Neutrophil (primary cell): ENCODE measurements around the gene MAPK10.

Experiments used
- H3K27ac ChIP-seq: fragments of 200-600 bp; sonication (generic); 2 replicates; pipeline ENCODE4 v1.5.1; 2016; ENCODE audit warnings: mild to moderate bottlenecking, moderate library complexity
- H3K27me3 ChIP-seq: fragments of 200-600 bp; sonication (generic); 2 replicates; pipeline ENCODE4 v1.6.0; 2016; ENCODE audit warnings: mild to moderate bottlenecking
- H3K36me3 ChIP-seq: fragments of 200-600 bp; sonication (generic); 2 replicates; pipeline ENCODE4 v1.5.1; 2017
- H3K4me1 ChIP-seq, 2 experiments: fragments of 200-600 bp in 1 of 2; sonication (generic) in 1 of 2; 1 replicate in 1 of 2; 2 replicates in 1 of 2; pipeline versions ENCODE4 v1.5.1 to v1.6.1; 2013 to 2016; ENCODE audit warnings: low read depth in 1 of 2, low read length in 1 of 2, mild to moderate bottlenecking in 1 of 2, moderate library complexity in 1 of 2; ENCODE audit not compliant: control insufficient read depth in 1 of 2, insufficient read depth in 1 of 2
- H3K4me3 ChIP-seq, 2 experiments: fragments of 200-600 bp in 1 of 2; sonication (generic) in 1 of 2; 1 replicate in 1 of 2; 2 replicates in 1 of 2; pipeline ENCODE4 v1.5.1; 2013 to 2016; ENCODE audit warnings: low read depth in 1 of 2, low read length in 1 of 2, mild to moderate bottlenecking in 1 of 2, moderate library complexity in 1 of 2
- H3K9me3 ChIP-seq: fragments of 200-600 bp; sonication (generic); 2 replicates; pipeline ENCODE4 v1.5.1; 2016
- TF ChIP-seq, protein P1 (sequence below): fragments of 200-600 bp; sonication (generic); IDR thresholded peaks from 2 replicates; pipeline ENCODE4 v1.5.1; 2016; ENCODE audit warnings: antibody characterized with exemption

The MAPK10 gene

DNA sequence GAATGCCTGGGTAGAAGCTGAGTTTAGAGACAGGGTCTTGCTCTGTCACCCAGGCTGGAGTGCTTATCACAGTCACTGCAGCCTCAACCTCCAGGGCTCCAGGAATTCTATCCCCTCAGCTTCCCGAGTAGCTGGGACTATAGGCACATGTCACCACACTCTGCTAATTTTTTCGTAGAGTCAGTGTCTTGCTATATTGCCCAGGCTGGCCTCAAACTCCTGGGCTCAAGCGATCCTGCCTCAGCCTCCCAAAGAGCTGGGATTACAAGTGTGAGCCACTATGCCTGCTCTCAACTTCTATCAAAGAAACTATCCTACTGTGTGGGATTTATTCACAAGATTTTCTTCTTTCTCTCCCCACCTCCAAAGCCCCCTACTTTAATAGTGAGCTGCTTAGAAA, 15.7 kb downstream of the MAPK10 start:
- no peaks in the 10 kb centered on the region for H3K27me3 ChIP-seq
- H3K27ac ChIP-seq, result no peak overlapping the region
- H3K36me3 ChIP-seq, result no peaks in the 10 kb centered on the region
- no peaks in the 10 kb centered on the region for H3K9me3 ChIP-seq
- no peak overlapping the region for H3K4me3 ChIP-seq
- TF ChIP-seq, protein P1, sequence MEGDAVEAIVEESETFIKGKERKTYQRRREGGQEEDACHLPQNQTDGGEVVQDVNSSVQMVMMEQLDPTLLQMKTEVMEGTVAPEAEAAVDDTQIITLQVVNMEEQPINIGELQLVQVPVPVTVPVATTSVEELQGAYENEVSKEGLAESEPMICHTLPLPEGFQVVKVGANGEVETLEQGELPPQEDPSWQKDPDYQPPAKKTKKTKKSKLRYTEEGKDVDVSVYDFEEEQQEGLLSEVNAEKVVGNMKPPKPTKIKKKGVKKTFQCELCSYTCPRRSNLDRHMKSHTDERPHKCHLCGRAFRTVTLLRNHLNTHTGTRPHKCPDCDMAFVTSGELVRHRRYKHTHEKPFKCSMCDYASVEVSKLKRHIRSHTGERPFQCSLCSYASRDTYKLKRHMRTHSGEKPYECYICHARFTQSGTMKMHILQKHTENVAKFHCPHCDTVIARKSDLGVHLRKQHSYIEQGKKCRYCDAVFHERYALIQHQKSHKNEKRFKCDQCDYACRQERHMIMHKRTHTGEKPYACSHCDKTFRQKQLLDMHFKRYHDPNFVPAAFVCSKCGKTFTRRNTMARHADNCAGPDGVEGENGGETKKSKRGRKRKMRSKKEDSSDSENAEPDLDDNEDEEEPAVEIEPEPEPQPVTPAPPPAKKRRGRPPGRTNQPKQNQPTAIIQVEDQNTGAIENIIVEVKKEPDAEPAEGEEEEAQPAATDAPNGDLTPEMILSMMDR, result no peak
- H3K4me1 ChIP-seq, result no peaks in the 10 kb centered on the region

DNA sequence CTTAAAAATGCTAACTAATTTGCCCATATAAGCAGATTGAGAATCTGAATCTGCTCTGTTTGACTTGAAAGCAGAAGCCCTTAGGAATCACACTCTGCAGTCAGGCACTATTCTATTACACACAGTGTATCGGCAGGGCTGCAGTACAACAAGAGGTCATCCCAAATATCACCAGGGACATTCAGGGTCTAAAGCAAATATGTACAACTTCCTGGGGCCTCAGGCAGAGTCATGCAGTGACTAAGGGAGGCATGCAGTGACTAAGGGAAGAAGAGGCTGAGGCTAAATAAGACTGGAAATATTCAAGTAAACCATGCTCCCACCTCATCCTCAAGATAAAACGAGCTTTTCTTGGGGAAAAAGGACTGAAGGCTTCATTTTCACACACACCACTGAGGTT, 20.9 kb downstream of the MAPK10 start:
- no peaks in the 10 kb centered on the region for H3K27me3 ChIP-seq
- no peaks in the 10 kb centered on the region for H3K4me1 ChIP-seq
- no peaks in the 10 kb centered on the region for H3K36me3 ChIP-seq
- no peak overlapping the region for H3K4me3 ChIP-seq
- TF ChIP-seq, protein P1, result no peak
- H3K27ac ChIP-seq, result no peak overlapping the region
- H3K9me3 ChIP-seq, result no peaks in the 10 kb centered on the region

DNA sequence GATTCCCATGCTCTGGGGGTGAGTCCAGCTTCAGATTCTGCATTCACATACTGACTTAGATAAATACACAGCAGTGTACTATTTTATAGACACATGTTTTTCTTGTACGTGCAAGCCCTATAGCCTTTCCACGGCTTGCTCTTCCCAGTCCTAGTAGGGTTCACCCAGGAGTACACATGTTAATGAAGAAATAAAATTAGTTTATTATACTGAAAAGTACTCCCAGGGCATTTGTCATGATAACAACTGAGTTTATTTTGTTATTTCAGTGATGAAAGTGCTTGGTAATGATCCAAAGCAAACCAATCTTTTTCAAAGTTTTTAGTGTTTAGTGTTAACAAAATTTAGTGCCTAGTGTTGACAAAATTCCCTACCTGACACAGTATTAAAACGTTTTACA, 21.3 kb downstream of the MAPK10 start:
- Histone ChIP-seq H3K27me3 (no peaks in the 10 kb centered on the region), H3K27ac (no peak overlapping the region), H3K36me3 (no peaks in the 10 kb centered on the region), H3K9me3 (no peaks in the 10 kb centered on the region), H3K4me3 (no peak overlapping the region), H3K4me1 (no peaks in the 10 kb centered on the region)
- TF ChIP-seq, protein P1, result no peak

GRCh38 chr4:86334020-86334750, 25.7 kb downstream of the MAPK10 start:
- no peaks in the 10 kb centered on the region for H3K36me3 ChIP-seq
- H3K9me3 ChIP-seq, result no peaks in the 10 kb centered on the region
- TF ChIP-seq, protein P1, result no peak
- H3K4me3 ChIP-seq, result no peak overlapping the region
- H3K4me1 ChIP-seq, result no peaks in the 10 kb centered on the region
- no peak overlapping the region for H3K27ac ChIP-seq
- no peaks in the 10 kb centered on the region for H3K27me3 ChIP-seq

GRCh38 chr4:86333236-86333635, 26.6 kb downstream of the MAPK10 start:
- Histone ChIP-seq H3K9me3 (no peaks in the 10 kb centered on the region), H3K27ac (no peak overlapping the region), H3K27me3 (no peaks in the 10 kb centered on the region), H3K4me1 (no peaks in the 10 kb centered on the region), H3K4me3 (no peak overlapping the region), H3K36me3 (no peaks in the 10 kb centered on the region)
- TF ChIP-seq, protein P1, result no peak
